HepG2 (cell line): ENCODE results near the gene TACC3. TPM values are rescaled to one million over a fixed set of nuclear protein-coding genes. Genes with fewer than 3 reads are reported as not detected.

Experiments
- BRD4 ChIP-seq: sonication (generic); formaldehyde crosslinking; IDR thresholded peaks from 2 replicates; pipeline ENCODE4 v1.4.0; 2020; ENCODE audit warnings: missing genetic modification reagents
- CENPX ChIP-seq: sonication (generic); formaldehyde crosslinking; IDR thresholded peaks from 2 replicates; pipeline ENCODE4 v1.9.0; 2021; ENCODE audit warnings: mild to moderate bottlenecking, missing genetic modification reagents, moderate library complexity
- KLF15 ChIP-seq: sonication (generic); formaldehyde crosslinking; IDR thresholded peaks from 2 replicates; pipeline ENCODE4 v1.8.1; 2023; ENCODE audit warnings: borderline replicate concordance, mild to moderate bottlenecking, inconsistent platforms, missing genetic modification reagents, mixed read lengths
- MED1 ChIP-seq: sonication (generic); formaldehyde crosslinking; IDR thresholded peaks from 2 replicates; pipeline ENCODE4 v1.4.0; 2020; ENCODE audit warnings: missing genetic modification reagents
- MIER3 ChIP-seq: IDR thresholded peaks from 2 replicates; pipeline ENCODE4 v1.6.1; 2016; ENCODE audit warnings: missing compliant biosample characterization, borderline replicate concordance
- NR2F6 ChIP-seq, 2 experiments: IDR thresholded peaks; 2 replicates each; pipeline ENCODE4 v1.6.1; 2016; ENCODE audit warnings: antibody characterized with exemption in 1 of 2, mild to moderate bottlenecking in 1 of 2
- ZBTB21 ChIP-seq: sonication (generic); formaldehyde crosslinking; IDR thresholded peaks from 2 replicates; pipeline ENCODE4 v1.4.0; 2020; ENCODE audit warnings: missing genetic modification reagents
- ZBTB38 ChIP-seq: sonication (generic); formaldehyde crosslinking; IDR thresholded peaks from 2 replicates; pipeline ENCODE4 v1.5.1; 2020; ENCODE audit warnings: mild to moderate bottlenecking, missing genetic modification reagents
- ZNF207 ChIP-seq: fragments of 450-650 bp; IDR thresholded peaks from 2 replicates; pipeline ENCODE4 v1.6.1; 2016; ENCODE audit warnings: antibody characterized with exemption, borderline replicate concordance
- ZNF224 ChIP-seq: sonication (generic); formaldehyde crosslinking; IDR thresholded peaks from 2 replicates; pipeline ENCODE4 v1.5.0; 2020; ENCODE audit warnings: mild to moderate bottlenecking, missing genetic modification reagents
- ZNF460 ChIP-seq: sonication (generic); formaldehyde crosslinking; IDR thresholded peaks from 2 replicates; pipeline ENCODE4 v1.5.1; 2020; ENCODE audit warnings: missing genetic modification reagents, mild to moderate bottlenecking, borderline replicate concordance
- ZNF552 ChIP-seq: sonication (generic); formaldehyde crosslinking; IDR thresholded peaks from 2 replicates; pipeline ENCODE4 v1.9.0; 2022; ENCODE audit warnings: missing genetic modification reagents, mild to moderate bottlenecking, borderline replicate concordance
- ZNF605 ChIP-seq: sonication (generic); formaldehyde crosslinking; IDR thresholded peaks from 2 replicates; pipeline ENCODE4 v1.8.0; 2022; ENCODE audit warnings: mild to moderate bottlenecking, missing genetic modification reagents
- polyA plus RNA-seq, 8 experiments: library from polyadenylated mRNA; depleted of rRNA in 3 of 8; stranded (reverse) in 7 of 8; unstranded in 1 of 8; fragments of >200 nt; fragmentation: Illumina TruSeq in 4 of 8; extraction: Trizol in 4 of 8; gene quantifications; 2 replicates each; pipeline versions ENCODE4 v1.2.1 to v1.2.3, GENCODE V29; 2011 to 2016; ENCODE audit warnings: low read depth in 4 of 8, missing spikeins in 1 of 8, mixed read lengths in 1 of 8; ENCODE audit not compliant: insufficient read depth in 1 of 8
- total RNA-seq, 5 experiments: library from RNA; depleted of rRNA; stranded (reverse); fragments of >200 nt; fragmentation: Illumina TruSeq; extraction: Trizol; gene quantifications; 2 replicates each; pipeline ENCODE4 v1.2.3, GENCODE V29; 2016; ENCODE audit warnings: low read depth in 1 of 5
- TF ChIP-seq, protein P1 (sequence below): sonication (generic); formaldehyde crosslinking; IDR thresholded peaks from 2 replicates; pipeline ENCODE4 v1.4.0; 2020; ENCODE audit warnings: missing genetic modification reagents
- TF ChIP-seq, protein P2 (sequence below): sonication (generic); formaldehyde crosslinking; IDR thresholded peaks from 2 replicates; pipeline ENCODE4 v1.4.0; 2020; ENCODE audit warnings: low read depth, missing genetic modification reagents
- TF ChIP-seq, protein P3 (sequence below): sonication (generic); formaldehyde crosslinking; IDR thresholded peaks from 2 replicates; pipeline ENCODE4 v1.4.0; 2020; ENCODE audit warnings: mild to moderate bottlenecking, missing genetic modification reagents
- TF ChIP-seq, protein P4 (sequence below), 2 experiments: sonication (generic) in 1 of 2; formaldehyde crosslinking in 1 of 2; IDR thresholded peaks; 2 replicates each; pipeline versions ENCODE4 v1.4.0 to v1.6.1; 2018 to 2020; ENCODE audit warnings: missing genetic modification reagents in 2 of 2, borderline replicate concordance in 1 of 2, low read depth in 1 of 2, mild to moderate bottlenecking in 1 of 2, missing biosample characterization in 1 of 2

The TACC3 gene
- total and polyA plus RNA-seq, 2 of the 13 experiments (the other 11 are each of a cell fraction or from before 2014, with no cell fraction given) = 20.3 to 21.2 TPM

DNA sequence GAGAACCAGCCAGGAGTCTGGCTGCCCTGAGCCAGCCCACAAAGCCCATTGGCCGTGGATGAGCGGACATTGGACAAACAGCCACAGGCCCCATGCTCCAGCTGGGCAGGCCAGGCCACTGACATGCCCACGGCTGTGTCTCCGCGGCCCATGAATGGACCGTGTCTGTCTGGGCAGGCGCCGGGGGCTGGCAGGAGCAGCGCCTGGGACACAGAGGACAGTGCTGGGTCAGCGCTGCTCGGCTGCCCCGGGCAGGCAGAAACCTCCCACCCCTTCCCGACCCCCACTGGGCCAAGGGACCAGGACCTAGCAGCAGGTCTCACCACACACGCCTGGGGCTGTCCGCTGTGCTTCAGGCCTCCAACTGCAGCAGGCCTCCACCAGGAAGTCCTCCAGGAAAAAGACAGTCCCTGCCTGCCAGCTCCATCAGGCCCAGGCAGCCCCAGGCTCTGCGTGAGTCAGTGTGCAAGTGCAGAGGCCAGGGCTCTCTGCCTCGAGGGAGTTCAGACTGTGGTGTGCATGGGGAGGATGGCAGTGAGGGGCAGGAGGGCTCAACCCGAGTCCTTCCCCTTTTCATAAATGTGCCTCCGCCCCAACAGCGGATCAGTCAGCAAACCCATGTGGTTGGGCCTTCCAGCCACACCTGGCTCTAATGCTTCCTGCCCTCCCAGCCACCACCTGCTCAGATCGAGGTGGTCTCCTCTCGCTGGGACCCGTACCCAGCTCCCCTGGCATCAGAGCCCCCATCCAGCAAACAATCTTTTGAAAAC lies 54.6 kb downstream of the TACC3 start (continued):
- TF ChIP-seq, protein P1, sequence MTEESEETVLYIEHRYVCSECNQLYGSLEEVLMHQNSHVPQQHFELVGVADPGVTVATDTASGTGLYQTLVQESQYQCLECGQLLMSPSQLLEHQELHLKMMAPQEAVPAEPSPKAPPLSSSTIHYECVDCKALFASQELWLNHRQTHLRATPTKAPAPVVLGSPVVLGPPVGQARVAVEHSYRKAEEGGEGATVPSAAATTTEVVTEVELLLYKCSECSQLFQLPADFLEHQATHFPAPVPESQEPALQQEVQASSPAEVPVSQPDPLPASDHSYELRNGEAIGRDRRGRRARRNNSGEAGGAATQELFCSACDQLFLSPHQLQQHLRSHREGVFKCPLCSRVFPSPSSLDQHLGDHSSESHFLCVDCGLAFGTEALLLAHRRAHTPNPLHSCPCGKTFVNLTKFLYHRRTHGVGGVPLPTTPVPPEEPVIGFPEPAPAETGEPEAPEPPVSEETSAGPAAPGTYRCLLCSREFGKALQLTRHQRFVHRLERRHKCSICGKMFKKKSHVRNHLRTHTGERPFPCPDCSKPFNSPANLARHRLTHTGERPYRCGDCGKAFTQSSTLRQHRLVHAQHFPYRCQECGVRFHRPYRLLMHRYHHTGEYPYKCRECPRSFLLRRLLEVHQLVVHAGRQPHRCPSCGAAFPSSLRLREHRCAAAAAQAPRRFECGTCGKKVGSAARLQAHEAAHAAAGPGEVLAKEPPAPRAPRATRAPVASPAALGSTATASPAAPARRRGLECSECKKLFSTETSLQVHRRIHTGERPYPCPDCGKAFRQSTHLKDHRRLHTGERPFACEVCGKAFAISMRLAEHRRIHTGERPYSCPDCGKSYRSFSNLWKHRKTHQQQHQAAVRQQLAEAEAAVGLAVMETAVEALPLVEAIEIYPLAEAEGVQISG (CRISPR knock-in tag) = no peak; the same call in 1 of the 2 replicates
- TF ChIP-seq KLF15 = 0 out of 2 replicates have a peak, but pooled peaks have one; percentile 2
- TF ChIP-seq ZNF224 (CRISPR knock-in tag) = no peak
- TF ChIP-seq, protein P2, sequence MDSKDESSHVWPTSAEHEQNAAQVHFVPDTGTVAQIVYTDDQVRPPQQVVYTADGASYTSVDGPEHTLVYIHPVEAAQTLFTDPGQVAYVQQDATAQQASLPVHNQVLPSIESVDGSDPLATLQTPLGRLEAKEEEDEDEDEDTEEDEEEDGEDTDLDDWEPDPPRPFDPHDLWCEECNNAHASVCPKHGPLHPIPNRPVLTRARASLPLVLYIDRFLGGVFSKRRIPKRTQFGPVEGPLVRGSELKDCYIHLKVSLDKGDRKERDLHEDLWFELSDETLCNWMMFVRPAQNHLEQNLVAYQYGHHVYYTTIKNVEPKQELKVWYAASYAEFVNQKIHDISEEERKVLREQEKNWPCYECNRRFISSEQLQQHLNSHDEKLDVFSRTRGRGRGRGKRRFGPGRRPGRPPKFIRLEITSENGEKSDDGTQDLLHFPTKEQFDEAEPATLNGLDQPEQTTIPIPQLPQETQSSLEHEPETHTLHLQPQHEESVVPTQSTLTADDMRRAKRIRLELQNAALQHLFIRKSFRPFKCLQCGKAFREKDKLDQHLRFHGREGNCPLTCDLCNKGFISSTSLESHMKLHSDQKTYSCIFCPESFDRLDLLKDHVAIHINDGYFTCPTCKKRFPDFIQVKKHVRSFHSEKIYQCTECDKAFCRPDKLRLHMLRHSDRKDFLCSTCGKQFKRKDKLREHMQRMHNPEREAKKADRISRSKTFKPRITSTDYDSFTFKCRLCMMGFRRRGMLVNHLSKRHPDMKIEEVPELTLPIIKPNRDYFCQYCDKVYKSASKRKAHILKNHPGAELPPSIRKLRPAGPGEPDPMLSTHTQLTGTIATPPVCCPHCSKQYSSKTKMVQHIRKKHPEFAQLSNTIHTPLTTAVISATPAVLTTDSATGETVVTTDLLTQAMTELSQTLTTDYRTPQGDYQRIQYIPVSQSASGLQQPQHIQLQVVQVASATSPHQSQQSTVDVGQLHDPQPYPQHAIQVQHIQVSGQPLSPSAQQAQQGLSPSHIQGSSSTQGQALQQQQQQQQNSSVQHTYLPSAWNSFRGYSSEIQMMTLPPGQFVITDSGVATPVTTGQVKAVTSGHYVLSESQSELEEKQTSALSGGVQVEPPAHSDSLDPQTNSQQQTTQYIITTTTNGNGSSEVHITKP (CRISPR knock-in tag) = no peak
- peak; percentile 42; the same call in 1 of the 2 replicates for TF ChIP-seq BRD4 (CRISPR knock-in tag)
- TF ChIP-seq ZNF207 = no peak
- TF ChIP-seq ZNF460 (CRISPR knock-in tag) = no peak
- TF ChIP-seq ZBTB21 (CRISPR knock-in tag) = no peak
- TF ChIP-seq ZNF605 (CRISPR knock-in tag) = 0 out of 2 replicates have a peak, but pooled peaks have one; percentile 85
- peak; percentile 36 for TF ChIP-seq MED1
- no peak for TF ChIP-seq CENPX (CRISPR knock-in tag)
- TF ChIP-seq ZBTB38 (CRISPR knock-in tag) = peak; percentile 41; the same call in 1 of the 2 replicates
- TF ChIP-seq NR2F6 (IDR thresholded peaks at IDR 0.05) = no peak
- TF ChIP-seq NR2F6 (CRISPR knock-in tag; IDR thresholded peaks at IDR 0.05) = peak; percentile 24; the same call in 1 of the 2 replicates
- TF ChIP-seq ZNF552 (CRISPR knock-in tag) = no peak
- TF ChIP-seq MIER3 = peak; percentile 18; the same call in 1 of the 2 replicates
- TF ChIP-seq, protein P3, sequence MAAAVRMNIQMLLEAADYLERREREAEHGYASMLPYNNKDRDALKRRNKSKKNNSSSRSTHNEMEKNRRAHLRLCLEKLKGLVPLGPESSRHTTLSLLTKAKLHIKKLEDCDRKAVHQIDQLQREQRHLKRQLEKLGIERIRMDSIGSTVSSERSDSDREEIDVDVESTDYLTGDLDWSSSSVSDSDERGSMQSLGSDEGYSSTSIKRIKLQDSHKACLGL = peak; percentile 65; the same call in 1 of the 2 replicates
- TF ChIP-seq, protein P4, sequence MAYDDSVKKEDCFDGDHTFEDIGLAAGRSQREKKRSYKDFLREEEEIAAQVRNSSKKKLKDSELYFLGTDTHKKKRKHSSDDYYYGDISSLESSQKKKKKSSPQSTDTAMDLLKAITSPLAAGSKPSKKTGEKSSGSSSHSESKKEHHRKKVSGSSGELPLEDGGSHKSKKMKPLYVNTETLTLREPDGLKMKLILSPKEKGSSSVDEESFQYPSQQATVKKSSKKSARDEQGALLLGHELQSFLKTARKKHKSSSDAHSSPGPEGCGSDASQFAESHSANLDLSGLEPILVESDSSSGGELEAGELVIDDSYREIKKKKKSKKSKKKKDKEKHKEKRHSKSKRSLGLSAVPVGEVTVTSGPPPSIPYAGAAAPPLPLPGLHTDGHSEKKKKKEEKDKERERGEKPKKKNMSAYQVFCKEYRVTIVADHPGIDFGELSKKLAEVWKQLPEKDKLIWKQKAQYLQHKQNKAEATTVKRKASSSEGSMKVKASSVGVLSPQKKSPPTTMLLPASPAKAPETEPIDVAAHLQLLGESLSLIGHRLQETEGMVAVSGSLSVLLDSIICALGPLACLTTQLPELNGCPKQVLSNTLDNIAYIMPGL (CRISPR knock-in tag; IDR thresholded peaks at IDR 0.05; ENCODE audit: borderline replicate concordance in 1 of 2, low read depth in 1 of 2) = peak; percentile 19 to 51; a peak in 1 of 4 replicates
